Colonic mucosa (tissue), 4 donors: ENCODE results near the gene CDC45. TPM values are rescaled to one million over a fixed set of nuclear protein-coding genes. Genes with fewer than 3 reads are reported as not detected.

ENCODE experiments used
- DNase-seq: peaks from one replicate; pipeline ENCODE4 v3.0.0-alpha.2; 2020
- H3K27ac ChIP-seq: fragments of 200-600 bp; one replicate; pipeline ENCODE4 v1.8.0; 2021
- H3K27me3 ChIP-seq: fragments of 200-600 bp; one replicate; pipeline ENCODE4 v1.8.0; 2021
- H3K36me3 ChIP-seq: fragments of 200-600 bp; one replicate; pipeline ENCODE4 v1.8.0; 2021
- H3K4me1 ChIP-seq: fragments of 200-600 bp; one replicate; pipeline ENCODE4 v1.8.0; 2021; ENCODE audit warnings: mild to moderate bottlenecking
- H3K4me3 ChIP-seq: fragments of 200-600 bp; one replicate; pipeline ENCODE4 v1.8.0; 2021
- H3K9ac ChIP-seq, 2 donors: one replicate each; pipeline ENCODE4 v1.7.0; 2013; ENCODE audit warnings: control low read depth in 2 of 2, low read depth in 2 of 2, low read length in 2 of 2
- H3K9me3 ChIP-seq: fragments of 200-600 bp; one replicate; pipeline ENCODE4 v1.8.0; 2021
- intact Hi-C: fragments of 100-400 bp; cut with DNase I; formaldehyde crosslinking; loops from one replicate; pipeline ENCODE4 v1.14.1; 2022
- total RNA-seq, 2 donors: library from RNA; stranded (reverse); fragmentation: NEBNext Ultra II Directional in 1 of 2; extraction: Animal tissue kit (Norgen Biotek cat#: 25700) in 1 of 2; gene quantifications; one replicate each; pipeline ENCODE4 v1.2.1, GENCODE V29; 2021
- TF ChIP-seq, protein P1 (sequence below): fragments of 200-600 bp; IDR thresholded peaks from one replicate; pipeline ENCODE4 v1.8.0; 2022; ENCODE audit warnings: antibody characterized with exemption, mild to moderate bottlenecking
- donor health status: healthy.
- donor health status: DM: no; HTN: no; CAD: no.
- donor health status: DM: no; HTN: no; CAD: no.

CDC45 gene
- total RNA-seq, 2 donors from 2014 or later: 5.1 to 35.9 TPM

DNA sequence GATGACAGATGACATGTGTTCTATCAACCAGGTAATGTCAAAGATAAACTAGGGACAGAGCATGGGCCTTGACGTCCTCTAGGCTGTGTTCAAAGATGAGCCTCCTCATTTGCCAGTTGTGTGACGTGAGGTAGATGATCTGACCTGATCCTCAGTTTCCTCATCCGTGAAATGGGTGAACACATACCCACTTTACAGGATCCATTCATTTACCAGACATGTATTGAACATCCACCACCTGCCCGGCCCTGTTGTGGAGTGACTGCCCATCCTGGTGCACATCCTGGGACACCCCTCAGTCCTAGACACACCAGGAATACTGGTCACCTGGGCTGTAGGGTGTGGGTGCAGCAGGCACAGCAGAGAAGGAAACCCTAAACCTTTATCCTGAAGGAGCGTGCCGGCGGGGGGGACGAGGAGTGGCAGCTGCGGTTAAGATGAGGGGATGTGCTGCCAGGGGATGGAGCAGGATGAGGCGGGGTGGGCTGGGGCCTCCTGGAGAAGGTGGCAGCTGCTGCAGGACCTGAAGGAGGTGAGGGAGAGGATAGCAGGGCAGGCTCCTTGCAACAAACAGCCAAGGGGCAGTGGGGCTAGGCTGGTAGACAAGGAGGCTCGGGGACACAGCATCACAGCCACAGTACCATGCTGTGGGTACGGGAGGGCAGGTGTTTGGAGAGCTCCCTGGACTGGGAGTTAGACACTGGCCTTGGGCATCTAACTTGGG, 36.1 kb downstream of the CDC45 start:
- intact Hi-C loops: no loop called here
- Histone ChIP-seq H3K36me3 (no peaks in the 10 kb centered on the region), H3K27me3 (no peaks in the 10 kb centered on the region), H3K27ac (no peak overlapping the region), H3K4me1 (no peaks in the 10 kb centered on the region), H3K4me3 (no peak overlapping the region), H3K9ac (no peak overlapping the region), H3K9me3 (no peaks in the 10 kb centered on the region)
- no peak for DNase-seq
- TF ChIP-seq, protein P1, sequence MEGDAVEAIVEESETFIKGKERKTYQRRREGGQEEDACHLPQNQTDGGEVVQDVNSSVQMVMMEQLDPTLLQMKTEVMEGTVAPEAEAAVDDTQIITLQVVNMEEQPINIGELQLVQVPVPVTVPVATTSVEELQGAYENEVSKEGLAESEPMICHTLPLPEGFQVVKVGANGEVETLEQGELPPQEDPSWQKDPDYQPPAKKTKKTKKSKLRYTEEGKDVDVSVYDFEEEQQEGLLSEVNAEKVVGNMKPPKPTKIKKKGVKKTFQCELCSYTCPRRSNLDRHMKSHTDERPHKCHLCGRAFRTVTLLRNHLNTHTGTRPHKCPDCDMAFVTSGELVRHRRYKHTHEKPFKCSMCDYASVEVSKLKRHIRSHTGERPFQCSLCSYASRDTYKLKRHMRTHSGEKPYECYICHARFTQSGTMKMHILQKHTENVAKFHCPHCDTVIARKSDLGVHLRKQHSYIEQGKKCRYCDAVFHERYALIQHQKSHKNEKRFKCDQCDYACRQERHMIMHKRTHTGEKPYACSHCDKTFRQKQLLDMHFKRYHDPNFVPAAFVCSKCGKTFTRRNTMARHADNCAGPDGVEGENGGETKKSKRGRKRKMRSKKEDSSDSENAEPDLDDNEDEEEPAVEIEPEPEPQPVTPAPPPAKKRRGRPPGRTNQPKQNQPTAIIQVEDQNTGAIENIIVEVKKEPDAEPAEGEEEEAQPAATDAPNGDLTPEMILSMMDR: no peak

DNA sequence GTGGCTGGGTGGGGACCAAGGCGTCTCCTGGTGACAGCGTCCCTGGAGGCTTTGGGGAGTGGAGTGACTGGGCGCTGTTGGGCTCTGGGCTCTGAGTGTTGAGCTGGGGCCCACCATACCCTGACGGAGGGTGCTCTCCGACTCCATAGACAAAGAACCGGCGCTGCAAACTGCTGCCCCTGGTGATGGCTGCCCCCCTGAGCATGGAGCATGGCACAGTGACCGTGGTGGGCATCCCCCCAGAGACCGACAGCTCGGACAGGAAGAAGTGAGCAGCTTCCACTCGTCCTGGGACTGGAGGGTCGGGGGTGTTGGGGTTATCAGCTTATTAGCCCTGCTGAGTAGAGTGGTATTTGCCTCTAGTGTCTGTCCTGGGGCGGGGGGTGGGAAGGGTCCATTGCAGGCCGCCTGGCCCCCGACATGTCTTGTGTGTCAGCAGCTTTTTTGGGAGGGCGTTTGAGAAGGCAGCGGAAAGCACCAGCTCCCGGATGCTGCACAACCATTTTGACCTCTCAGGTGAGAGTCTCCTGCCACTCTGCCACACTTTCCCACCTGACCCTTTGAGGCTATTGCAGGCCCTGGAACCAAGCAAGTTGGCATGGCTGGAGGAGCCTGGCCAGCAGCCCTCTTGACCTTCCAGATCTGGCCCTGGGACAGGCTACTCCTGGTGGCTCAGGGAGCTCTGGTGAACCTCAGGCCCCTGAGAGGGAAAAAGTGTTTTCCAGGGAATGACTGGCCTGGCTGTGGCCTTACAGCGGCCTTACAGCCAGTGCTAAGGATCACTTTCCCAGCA, 36.9 kb downstream of the CDC45 start:
- no peaks in the 10 kb centered on the region for H3K9me3 ChIP-seq

DNA sequence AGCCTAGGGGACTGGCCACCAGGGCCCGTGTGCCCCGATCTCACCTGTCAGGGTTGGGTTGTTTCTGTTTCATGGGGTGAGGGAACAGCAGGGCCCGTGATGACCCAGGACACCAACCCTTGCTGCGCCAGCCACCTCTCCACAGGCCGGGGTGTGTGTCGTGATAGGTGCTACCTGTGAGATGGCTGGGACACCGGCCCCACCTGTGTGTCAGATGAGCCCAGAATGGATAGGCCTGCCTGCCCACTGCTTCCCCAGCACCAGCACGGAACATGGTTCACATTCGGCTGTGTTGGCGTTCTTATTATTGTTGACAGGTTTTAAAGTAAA, 37.4 kb downstream of the CDC45 start:
- TF ChIP-seq, protein P1: no peak
- Histone ChIP-seq H3K27me3 (no peaks in the 10 kb centered on the region), H3K9ac (no peak overlapping the region), H3K4me3 (no peak overlapping the region), H3K27ac (no peak overlapping the region), H3K4me1 (no peaks in the 10 kb centered on the region), H3K9me3 (no peaks in the 10 kb centered on the region), H3K36me3 (no peaks in the 10 kb centered on the region)
- intact Hi-C loops: no loop called here
- DNase-seq: no peak

More for the DNA sequence above, 36.9 kb downstream of the CDC45 start:
- Histone ChIP-seq H3K27me3 (no peaks in the 10 kb centered on the region), H3K4me1 (no peaks in the 10 kb centered on the region), H3K9ac (no peak overlapping the region), H3K27ac (no peak overlapping the region), H3K4me3 (no peak overlapping the region), H3K36me3 (no peaks in the 10 kb centered on the region)
- TF ChIP-seq, protein P1: no peak
- no peak for DNase-seq
- intact Hi-C loops: no loop called here

DNA sequence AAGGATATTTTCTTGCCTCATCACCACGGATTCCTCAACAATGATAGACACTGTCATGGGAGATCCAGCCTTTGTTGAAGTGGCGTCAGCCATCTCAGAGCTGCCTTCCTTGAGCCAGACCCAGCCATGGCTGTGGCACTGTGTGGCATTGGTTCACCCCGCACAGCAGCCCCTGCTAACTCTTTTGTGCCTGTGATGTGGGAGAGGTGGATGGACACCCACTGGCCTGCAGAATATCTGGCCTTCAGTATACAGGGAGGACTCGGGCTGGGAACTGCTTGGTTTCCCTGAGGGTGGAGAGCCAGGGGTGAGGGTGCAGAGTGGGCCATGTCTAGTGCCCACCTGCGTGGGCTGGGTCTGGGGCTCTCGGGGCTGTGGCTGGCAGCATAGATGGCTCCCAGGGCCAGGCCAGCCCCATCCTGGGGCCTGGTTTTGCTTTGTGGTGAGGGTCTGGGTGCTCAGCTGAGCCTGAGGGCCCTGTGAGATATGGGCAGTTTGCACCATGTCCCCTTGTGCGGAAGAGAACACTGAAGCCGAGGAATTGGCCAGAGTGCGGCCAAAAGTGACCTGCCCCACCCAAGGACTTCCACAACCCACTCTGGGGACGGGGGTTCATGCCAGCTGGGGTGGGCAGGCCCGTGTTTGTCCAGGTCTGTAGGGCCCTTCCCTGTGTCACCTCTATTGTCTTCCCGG, 38.3 kb downstream of the CDC45 start:
- TF ChIP-seq, protein P1: no peak
- Histone ChIP-seq H3K36me3 (no peaks in the 10 kb centered on the region), H3K4me3 (no peak overlapping the region), H3K4me1 (no peaks in the 10 kb centered on the region), H3K9ac (no peak overlapping the region), H3K27me3 (peaks cover 5% of the 10 kb centered on the region), H3K9me3 (no peaks in the 10 kb centered on the region), H3K27ac (no peak overlapping the region)
- intact Hi-C loops: no loop called here
- DNase-seq: no peak

DNA sequence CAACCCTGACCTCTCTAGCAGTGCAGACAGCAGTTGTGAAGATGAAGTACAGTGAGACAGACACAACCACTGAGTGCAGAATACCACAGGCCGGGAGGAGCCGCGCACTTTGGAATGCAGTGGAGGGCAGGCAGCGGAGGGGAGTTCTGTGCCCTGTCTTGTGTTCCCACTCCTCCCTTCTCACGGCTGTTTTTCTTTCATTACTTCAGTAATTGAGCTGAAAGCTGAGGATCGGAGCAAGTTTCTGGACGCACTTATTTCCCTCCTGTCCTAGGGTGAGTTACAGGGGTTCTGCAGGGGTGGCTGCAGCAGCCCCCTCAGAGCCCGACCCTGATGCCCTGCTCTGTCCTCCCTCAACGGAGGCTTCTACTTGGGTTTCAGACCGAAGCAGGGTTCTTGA, 38.9 kb downstream of the CDC45 start:
- no peaks in the 10 kb centered on the region for H3K4me1 ChIP-seq
- H3K27ac ChIP-seq: no peak overlapping the region
- no peak overlapping the region for H3K4me3 ChIP-seq
- peaks cover 10% of the 10 kb centered on the region for H3K27me3 ChIP-seq
- DNase-seq: no peak
- no peaks in the 10 kb centered on the region for H3K36me3 ChIP-seq
- intact Hi-C loops: no loop called here
- H3K9me3 ChIP-seq: no peaks in the 10 kb centered on the region
- H3K9ac ChIP-seq: no peak overlapping the region
- TF ChIP-seq, protein P1: no peak
